Esophagus squamous epithelium (tissue), 4 donors: ENCODE measurements around the gene ORM1.

ENCODE experiments used
- POLR2A ChIP-seq, 4 donors: fragments of 450-650 bp; IDR thresholded peaks; one replicate each; pipeline ENCODE4 v1.6.1; 2017; ENCODE audit warnings: antibody characterized with exemption in 4 of 4, mild to moderate bottlenecking in 4 of 4, moderate library complexity in 3 of 4
- TF ChIP-seq, protein P1 (sequence below), 6 experiments: fragments of 450-650 bp in 4 of 6; fragments of 200-600 bp in 2 of 6; sonication (generic) in 2 of 6; IDR thresholded peaks; one replicate each; pipeline ENCODE4 v1.5.1; 2016 to 2019; ENCODE audit warnings: antibody characterized with exemption in 6 of 6, mild to moderate bottlenecking in 4 of 6, moderate library complexity in 4 of 6

DNA sequence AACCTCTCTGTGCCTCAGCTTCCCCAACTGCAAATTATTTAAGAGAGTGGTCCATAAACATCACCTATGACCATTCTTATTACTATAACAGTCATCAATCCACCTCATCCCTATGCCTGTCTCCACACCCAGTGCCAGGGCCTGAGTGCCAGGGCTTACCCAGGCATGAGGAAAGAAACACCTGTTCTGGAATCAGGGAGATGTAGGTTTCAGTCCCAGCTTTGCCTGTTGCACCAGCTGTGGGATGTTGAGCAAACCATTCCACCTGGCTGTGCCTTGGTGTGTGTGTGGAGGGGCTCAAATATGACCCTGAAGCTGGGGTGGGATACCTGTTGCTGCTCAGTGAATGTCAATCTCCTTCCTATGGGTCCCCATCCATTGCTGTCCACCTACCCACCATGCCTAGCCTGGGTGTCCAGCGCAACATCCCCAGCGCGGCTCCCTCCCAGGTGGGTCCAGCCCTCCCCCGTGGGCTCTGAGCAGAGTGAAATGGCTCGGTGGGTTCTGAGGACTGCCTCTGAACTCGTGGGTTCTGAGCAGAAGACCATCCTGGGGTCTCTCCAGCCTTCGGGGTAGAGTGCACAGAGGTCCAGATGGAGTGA, 48.5 kb downstream of the ORM1 start:
- no peak for TF ChIP-seq POLR2A (IDR thresholded peaks at IDR 0.05)
- TF ChIP-seq, protein P1, sequence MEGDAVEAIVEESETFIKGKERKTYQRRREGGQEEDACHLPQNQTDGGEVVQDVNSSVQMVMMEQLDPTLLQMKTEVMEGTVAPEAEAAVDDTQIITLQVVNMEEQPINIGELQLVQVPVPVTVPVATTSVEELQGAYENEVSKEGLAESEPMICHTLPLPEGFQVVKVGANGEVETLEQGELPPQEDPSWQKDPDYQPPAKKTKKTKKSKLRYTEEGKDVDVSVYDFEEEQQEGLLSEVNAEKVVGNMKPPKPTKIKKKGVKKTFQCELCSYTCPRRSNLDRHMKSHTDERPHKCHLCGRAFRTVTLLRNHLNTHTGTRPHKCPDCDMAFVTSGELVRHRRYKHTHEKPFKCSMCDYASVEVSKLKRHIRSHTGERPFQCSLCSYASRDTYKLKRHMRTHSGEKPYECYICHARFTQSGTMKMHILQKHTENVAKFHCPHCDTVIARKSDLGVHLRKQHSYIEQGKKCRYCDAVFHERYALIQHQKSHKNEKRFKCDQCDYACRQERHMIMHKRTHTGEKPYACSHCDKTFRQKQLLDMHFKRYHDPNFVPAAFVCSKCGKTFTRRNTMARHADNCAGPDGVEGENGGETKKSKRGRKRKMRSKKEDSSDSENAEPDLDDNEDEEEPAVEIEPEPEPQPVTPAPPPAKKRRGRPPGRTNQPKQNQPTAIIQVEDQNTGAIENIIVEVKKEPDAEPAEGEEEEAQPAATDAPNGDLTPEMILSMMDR (IDR thresholded peaks at IDR 0.05), result no peak
